ENCODE data around the gene MTERF4. TPM values are rescaled to one million over a fixed set of nuclear protein-coding genes. Genes with fewer than 3 reads are reported as not detected.

Gene MTERF4
- total and polyA plus RNA-seq, 2 of the 8 experiments (the other 6 are each of a cell fraction or from before 2014, with no cell fraction given) = 25.9 to 28.5 TPM

DNA sequence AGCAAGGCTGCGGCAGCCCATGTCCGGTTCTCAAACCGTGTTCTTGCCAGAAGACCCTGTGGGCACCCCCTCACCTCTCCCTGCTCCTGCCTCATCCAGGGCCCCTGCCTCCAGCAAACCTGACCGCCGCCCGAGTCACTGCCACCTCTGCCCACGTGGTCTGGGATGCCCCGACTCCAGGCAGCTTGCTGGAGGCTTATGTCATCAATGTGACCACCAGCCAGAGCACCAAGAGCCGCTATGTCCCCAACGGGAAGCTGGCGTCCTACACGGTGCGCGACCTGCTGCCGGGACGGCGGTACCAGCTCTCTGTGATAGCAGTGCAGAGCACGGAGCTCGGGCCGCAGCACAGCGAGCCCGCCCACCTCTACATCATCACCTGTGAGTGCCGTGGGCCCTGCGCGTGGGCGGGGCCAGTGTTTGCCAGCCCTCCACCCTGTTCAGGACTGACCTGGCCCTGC lies 32.2 kb downstream of the MTERF4 start (continued):
- TF ChIP-seq, protein P1, sequence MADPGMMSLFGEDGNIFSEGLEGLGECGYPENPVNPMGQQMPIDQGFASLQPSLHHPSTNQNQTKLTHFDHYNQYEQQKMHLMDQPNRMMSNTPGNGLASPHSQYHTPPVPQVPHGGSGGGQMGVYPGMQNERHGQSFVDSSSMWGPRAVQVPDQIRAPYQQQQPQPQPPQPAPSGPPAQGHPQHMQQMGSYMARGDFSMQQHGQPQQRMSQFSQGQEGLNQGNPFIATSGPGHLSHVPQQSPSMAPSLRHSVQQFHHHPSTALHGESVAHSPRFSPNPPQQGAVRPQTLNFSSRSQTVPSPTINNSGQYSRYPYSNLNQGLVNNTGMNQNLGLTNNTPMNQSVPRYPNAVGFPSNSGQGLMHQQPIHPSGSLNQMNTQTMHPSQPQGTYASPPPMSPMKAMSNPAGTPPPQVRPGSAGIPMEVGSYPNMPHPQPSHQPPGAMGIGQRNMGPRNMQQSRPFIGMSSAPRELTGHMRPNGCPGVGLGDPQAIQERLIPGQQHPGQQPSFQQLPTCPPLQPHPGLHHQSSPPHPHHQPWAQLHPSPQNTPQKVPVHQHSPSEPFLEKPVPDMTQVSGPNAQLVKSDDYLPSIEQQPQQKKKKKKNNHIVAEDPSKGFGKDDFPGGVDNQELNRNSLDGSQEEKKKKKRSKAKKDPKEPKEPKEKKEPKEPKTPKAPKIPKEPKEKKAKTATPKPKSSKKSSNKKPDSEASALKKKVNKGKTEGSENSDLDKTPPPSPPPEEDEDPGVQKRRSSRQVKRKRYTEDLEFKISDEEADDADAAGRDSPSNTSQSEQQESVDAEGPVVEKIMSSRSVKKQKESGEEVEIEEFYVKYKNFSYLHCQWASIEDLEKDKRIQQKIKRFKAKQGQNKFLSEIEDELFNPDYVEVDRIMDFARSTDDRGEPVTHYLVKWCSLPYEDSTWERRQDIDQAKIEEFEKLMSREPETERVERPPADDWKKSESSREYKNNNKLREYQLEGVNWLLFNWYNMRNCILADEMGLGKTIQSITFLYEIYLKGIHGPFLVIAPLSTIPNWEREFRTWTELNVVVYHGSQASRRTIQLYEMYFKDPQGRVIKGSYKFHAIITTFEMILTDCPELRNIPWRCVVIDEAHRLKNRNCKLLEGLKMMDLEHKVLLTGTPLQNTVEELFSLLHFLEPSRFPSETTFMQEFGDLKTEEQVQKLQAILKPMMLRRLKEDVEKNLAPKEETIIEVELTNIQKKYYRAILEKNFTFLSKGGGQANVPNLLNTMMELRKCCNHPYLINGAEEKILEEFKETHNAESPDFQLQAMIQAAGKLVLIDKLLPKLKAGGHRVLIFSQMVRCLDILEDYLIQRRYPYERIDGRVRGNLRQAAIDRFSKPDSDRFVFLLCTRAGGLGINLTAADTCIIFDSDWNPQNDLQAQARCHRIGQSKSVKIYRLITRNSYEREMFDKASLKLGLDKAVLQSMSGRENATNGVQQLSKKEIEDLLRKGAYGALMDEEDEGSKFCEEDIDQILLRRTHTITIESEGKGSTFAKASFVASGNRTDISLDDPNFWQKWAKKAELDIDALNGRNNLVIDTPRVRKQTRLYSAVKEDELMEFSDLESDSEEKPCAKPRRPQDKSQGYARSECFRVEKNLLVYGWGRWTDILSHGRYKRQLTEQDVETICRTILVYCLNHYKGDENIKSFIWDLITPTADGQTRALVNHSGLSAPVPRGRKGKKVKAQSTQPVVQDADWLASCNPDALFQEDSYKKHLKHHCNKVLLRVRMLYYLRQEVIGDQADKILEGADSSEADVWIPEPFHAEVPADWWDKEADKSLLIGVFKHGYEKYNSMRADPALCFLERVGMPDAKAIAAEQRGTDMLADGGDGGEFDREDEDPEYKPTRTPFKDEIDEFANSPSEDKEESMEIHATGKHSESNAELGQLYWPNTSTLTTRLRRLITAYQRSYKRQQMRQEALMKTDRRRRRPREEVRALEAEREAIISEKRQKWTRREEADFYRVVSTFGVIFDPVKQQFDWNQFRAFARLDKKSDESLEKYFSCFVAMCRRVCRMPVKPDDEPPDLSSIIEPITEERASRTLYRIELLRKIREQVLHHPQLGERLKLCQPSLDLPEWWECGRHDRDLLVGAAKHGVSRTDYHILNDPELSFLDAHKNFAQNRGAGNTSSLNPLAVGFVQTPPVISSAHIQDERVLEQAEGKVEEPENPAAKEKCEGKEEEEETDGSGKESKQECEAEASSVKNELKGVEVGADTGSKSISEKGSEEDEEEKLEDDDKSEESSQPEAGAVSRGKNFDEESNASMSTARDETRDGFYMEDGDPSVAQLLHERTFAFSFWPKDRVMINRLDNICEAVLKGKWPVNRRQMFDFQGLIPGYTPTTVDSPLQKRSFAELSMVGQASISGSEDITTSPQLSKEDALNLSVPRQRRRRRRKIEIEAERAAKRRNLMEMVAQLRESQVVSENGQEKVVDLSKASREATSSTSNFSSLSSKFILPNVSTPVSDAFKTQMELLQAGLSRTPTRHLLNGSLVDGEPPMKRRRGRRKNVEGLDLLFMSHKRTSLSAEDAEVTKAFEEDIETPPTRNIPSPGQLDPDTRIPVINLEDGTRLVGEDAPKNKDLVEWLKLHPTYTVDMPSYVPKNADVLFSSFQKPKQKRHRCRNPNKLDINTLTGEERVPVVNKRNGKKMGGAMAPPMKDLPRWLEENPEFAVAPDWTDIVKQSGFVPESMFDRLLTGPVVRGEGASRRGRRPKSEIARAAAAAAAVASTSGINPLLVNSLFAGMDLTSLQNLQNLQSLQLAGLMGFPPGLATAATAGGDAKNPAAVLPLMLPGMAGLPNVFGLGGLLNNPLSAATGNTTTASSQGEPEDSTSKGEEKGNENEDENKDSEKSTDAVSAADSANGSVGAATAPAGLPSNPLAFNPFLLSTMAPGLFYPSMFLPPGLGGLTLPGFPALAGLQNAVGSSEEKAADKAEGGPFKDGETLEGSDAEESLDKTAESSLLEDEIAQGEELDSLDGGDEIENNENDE (IDR thresholded peaks at IDR 0.05; ENCODE audit: insufficient replicate concordance, low read length) = no peak
- TF ChIP-seq SIRT6 (IDR thresholded peaks at IDR 0.05; ENCODE audit: low read length) = no peak
- TF ChIP-seq, protein P2, sequence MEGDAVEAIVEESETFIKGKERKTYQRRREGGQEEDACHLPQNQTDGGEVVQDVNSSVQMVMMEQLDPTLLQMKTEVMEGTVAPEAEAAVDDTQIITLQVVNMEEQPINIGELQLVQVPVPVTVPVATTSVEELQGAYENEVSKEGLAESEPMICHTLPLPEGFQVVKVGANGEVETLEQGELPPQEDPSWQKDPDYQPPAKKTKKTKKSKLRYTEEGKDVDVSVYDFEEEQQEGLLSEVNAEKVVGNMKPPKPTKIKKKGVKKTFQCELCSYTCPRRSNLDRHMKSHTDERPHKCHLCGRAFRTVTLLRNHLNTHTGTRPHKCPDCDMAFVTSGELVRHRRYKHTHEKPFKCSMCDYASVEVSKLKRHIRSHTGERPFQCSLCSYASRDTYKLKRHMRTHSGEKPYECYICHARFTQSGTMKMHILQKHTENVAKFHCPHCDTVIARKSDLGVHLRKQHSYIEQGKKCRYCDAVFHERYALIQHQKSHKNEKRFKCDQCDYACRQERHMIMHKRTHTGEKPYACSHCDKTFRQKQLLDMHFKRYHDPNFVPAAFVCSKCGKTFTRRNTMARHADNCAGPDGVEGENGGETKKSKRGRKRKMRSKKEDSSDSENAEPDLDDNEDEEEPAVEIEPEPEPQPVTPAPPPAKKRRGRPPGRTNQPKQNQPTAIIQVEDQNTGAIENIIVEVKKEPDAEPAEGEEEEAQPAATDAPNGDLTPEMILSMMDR (IDR thresholded peaks at IDR 0.05; ENCODE audit: control extremely low read depth in 1 of 3, insufficient read depth in 1 of 3, low read depth in 1 of 3, low read length in 3 of 3) = no peak
- no peak for TF ChIP-seq EP300 (IDR thresholded peaks at IDR 0.05; ENCODE audit: borderline replicate concordance in 1 of 2, low read depth in 2 of 2, low read length in 2 of 2)
- TF ChIP-seq CBX5 (IDR thresholded peaks at IDR 0.05; ENCODE audit: low read depth, low read length) = no peak
- TF ChIP-seq SAP30 (IDR thresholded peaks at IDR 0.05; ENCODE audit: insufficient read depth, insufficient replicate concordance, low read length) = no peak
- no peak for TF ChIP-seq SUZ12 (IDR thresholded peaks at IDR 0.05; ENCODE audit: low read length)
- TF ChIP-seq SIN3A (conservative IDR thresholded peaks at IDR 0.05 in 1 of 2, IDR thresholded peaks at IDR 0.05 in 1 of 2; ENCODE audit: low read depth in 1 of 2, low read length in 2 of 2) = no peak

All from H1 (cell line).